Measurements from ENCODE around the gene INKA1. TPM values are rescaled to one million over a fixed set of nuclear protein-coding genes. Genes with fewer than 3 reads are reported as not detected.
A peak's percentile ranks its signal among the peaks of the same experiment; 100 is the strongest.

INKA1 gene
- total RNA-seq, 1 donor from 2014 or later = 11.5 TPM

DNA sequence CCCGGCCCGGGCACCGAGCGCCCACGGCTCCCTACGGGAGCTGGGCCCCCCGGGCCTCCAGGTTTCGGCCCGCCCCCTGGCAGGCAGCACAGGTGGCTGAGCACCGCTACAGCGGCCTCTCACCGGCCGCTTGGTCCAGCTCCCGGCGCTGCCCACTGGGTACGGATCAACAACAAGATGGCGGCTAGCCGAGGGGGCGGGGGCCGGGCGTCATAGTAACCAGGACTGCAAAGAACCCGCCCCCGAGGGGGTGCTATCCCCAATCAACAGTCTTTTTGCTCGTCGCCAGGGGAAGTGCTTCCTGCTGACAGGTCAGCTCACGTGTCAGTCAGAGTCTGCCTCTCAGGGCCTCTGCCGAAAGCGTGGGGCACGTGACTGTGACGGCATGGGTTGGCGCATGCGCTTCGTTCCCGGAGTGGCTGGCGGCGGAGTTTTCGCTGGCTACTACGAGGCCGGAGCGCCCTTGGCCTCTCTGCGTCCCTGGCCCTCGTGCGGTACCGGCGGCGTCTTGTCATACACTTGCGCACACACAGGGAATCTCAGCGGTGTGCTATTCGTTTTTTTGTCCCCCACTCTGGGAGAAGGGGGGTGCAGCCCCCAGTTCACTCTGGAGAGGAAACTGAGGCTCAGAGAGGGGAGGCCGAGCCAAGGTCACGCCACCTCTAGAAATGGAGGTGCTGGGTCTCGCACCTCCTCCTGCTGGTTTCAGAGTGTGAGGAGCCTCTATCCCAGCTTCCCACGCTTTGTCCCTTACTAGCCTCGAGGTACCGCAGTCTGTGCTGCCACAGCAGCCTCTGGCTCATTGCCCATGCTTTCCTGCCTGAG lies 16.5 kb upstream of the INKA1 start, which contains the start of gene IP6K1:
Gene IP6K1, minus strand, starts transcription at position 186 of the 825 bp plus-strand sequence. CDS start 38,502 bp downstream, outside the sequence.
- H3K9ac ChIP-seq (ENCODE audit: low read depth in 1 of 3, low read length in 3 of 3) = peak within 1 kb of the TSS; percentile 82 to 93 (median 91)
- peaks cover 15 to 23% (median 18%) of the 10 kb centered on the region in 3 donors for H3K4me1 ChIP-seq (ENCODE audit: control insufficient read depth in 3 of 3, insufficient read depth in 3 of 3, low read length in 3 of 3)
- no peaks in the 10 kb centered on the region for H3K27me3 ChIP-seq (ENCODE audit: control insufficient read depth in 3 of 3, insufficient read depth in 3 of 3, low read length in 3 of 3)

DNA sequence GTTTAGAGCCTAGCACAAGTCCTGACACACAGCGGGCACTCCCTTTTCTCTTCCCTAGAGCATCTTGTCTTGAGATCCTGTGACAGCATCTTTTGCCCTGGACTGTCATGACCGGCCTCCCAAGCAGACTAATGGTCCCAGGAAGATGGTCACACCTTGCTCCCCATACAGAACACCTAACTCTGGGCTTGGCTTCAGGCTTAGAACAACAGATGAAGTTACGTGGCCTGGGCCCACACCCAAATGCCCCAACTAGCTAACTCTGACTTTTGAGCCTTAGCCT lies 15.9 kb upstream of the INKA1 start:
- peaks cover 14 to 21% (median 18%) of the 10 kb centered on the region in 3 donors for H3K4me1 ChIP-seq (ENCODE audit: control insufficient read depth in 3 of 3, insufficient read depth in 3 of 3, low read length in 3 of 3)
- H3K4me3 ChIP-seq (ENCODE audit: low read length in 3 of 3) = peak overlapping the region; percentile 64 to 77 (median 68)

More for the DNA sequence above, 16.5 kb upstream of the INKA1 start, which contains the start of gene IP6K1:
- Histone ChIP-seq H3K9me3 (ENCODE audit: control insufficient read depth in 3 of 3, low read length in 3 of 3) (no peaks in the 10 kb centered on the region), H3K4me3 (ENCODE audit: low read length in 3 of 3) (peak within 1 kb of the TSS; percentile 72 to 92 (median 90)), H3K27ac (ENCODE audit: low read depth, low read length) (peak within 1 kb of the TSS; percentile 89), H3K36me3 (ENCODE audit: control insufficient read depth in 3 of 3, insufficient read depth in 3 of 3, low read length in 3 of 3) (peaks cover 0 to 6% (median 3%) of the 10 kb centered on the region in 3 donors)

GRCh38 chr3:49787536-49787935 lies 15.5 kb upstream of the INKA1 start:
- peaks cover 0 to 2% (median under 1%) of the 10 kb centered on the region in 3 donors for H3K36me3 ChIP-seq (ENCODE audit: control insufficient read depth in 3 of 3, insufficient read depth in 3 of 3, low read length in 3 of 3)
- peaks cover 14 to 21% (median 18%) of the 10 kb centered on the region in 3 donors for H3K4me1 ChIP-seq (ENCODE audit: control insufficient read depth in 3 of 3, insufficient read depth in 3 of 3, low read length in 3 of 3)
- no peak overlapping the region for H3K9ac ChIP-seq (ENCODE audit: low read depth in 1 of 3, low read length in 3 of 3)
- no peaks in the 10 kb centered on the region for H3K27me3 ChIP-seq (ENCODE audit: control insufficient read depth in 3 of 3, insufficient read depth in 3 of 3, low read length in 3 of 3)
- no peaks in the 10 kb centered on the region for H3K9me3 ChIP-seq (ENCODE audit: control insufficient read depth in 3 of 3, low read length in 3 of 3)
- no peak overlapping the region for H3K4me3 ChIP-seq (ENCODE audit: low read length in 3 of 3)
- H3K27ac ChIP-seq (ENCODE audit: low read depth, low read length) = peak overlapping the region; percentile 89

More for the DNA sequence above, 15.9 kb upstream of the INKA1 start:
- Histone ChIP-seq H3K27me3 (ENCODE audit: control insufficient read depth in 3 of 3, insufficient read depth in 3 of 3, low read length in 3 of 3) (no peaks in the 10 kb centered on the region), H3K9me3 (ENCODE audit: control insufficient read depth in 3 of 3, low read length in 3 of 3) (no peaks in the 10 kb centered on the region), H3K36me3 (ENCODE audit: control insufficient read depth in 3 of 3, insufficient read depth in 3 of 3, low read length in 3 of 3) (peaks cover 0 to 4% (median 2%) of the 10 kb centered on the region in 3 donors), H3K27ac (ENCODE audit: low read depth, low read length) (peak overlapping the region; percentile 89), H3K9ac (ENCODE audit: low read depth in 1 of 3, low read length in 3 of 3) (peak overlapping the region; percentile 76 to 93 (median 82))

DNA sequence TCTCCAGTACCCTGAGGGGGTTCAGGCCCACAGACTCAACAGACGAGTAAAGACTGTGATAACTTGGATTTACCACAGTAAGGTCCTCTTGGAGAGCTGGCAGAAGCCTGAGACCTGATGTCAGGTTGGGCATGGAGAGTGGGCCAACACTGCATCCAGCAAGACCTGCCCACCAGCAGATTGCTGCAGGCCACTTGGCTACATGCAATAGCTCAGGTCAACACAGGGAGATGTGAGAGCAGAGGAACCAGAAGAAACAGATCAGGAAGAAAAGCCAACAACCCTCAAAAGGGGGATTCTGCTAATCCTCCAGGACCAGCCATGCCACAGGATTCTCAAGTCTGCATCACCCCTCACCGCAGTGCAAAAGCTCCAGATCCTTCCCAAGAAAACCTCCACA lies 15.0 kb upstream of the INKA1 start:
- H3K9me3 ChIP-seq (ENCODE audit: control insufficient read depth in 3 of 3, low read length in 3 of 3) = no peaks in the 10 kb centered on the region
- H3K27ac ChIP-seq (ENCODE audit: low read depth, low read length) = no peak overlapping the region
- peaks cover 0 to 2% (median 0%) of the 10 kb centered on the region in 3 donors for H3K36me3 ChIP-seq (ENCODE audit: control insufficient read depth in 3 of 3, insufficient read depth in 3 of 3, low read length in 3 of 3)
- H3K4me1 ChIP-seq (ENCODE audit: control insufficient read depth in 3 of 3, insufficient read depth in 3 of 3, low read length in 3 of 3) = peaks cover 14 to 21% (median 18%) of the 10 kb centered on the region in 3 donors
- no peak overlapping the region for H3K4me3 ChIP-seq (ENCODE audit: low read length in 3 of 3)
- no peaks in the 10 kb centered on the region for H3K27me3 ChIP-seq (ENCODE audit: control insufficient read depth in 3 of 3, insufficient read depth in 3 of 3, low read length in 3 of 3)
- H3K9ac ChIP-seq (ENCODE audit: low read depth in 1 of 3, low read length in 3 of 3) = no peak overlapping the region

- Histone ChIP-seq H3K9me3 (ENCODE audit: control insufficient read depth in 3 of 3, low read length in 3 of 3) (no peaks in the 10 kb centered on the region), H3K9ac (ENCODE audit: low read depth in 1 of 3, low read length in 3 of 3) (no peak overlapping the region), H3K27me3 (ENCODE audit: control insufficient read depth in 3 of 3, insufficient read depth in 3 of 3, low read length in 3 of 3) (no peaks in the 10 kb centered on the region), H3K36me3 (ENCODE audit: control insufficient read depth in 3 of 3, insufficient read depth in 3 of 3, low read length in 3 of 3) (peaks cover 0 to under 1% (median 0%) of the 10 kb centered on the region in 3 donors), H3K4me3 (ENCODE audit: low read length in 3 of 3) (no peak overlapping the region), H3K27ac (ENCODE audit: low read depth, low read length) (no peak overlapping the region), H3K4me1 (ENCODE audit: control insufficient read depth in 3 of 3, insufficient read depth in 3 of 3, low read length in 3 of 3) (peaks cover 6 to 9% (median 8%) of the 10 kb centered on the region in 3 donors)
These were observed 12.2 kb upstream of the INKA1 start for GRCh38 chr3:49790626-49791411.

- peaks cover 6 to 9% (median 8%) of the 10 kb centered on the region in 3 donors for H3K4me1 ChIP-seq (ENCODE audit: control insufficient read depth in 3 of 3, insufficient read depth in 3 of 3, low read length in 3 of 3)
- no peak overlapping the region for H3K4me3 ChIP-seq (ENCODE audit: low read length in 3 of 3)
- no peak overlapping the region for H3K27ac ChIP-seq (ENCODE audit: low read depth, low read length)
- no peaks in the 10 kb centered on the region for H3K9me3 ChIP-seq (ENCODE audit: control insufficient read depth in 3 of 3, low read length in 3 of 3)
- no peaks in the 10 kb centered on the region for H3K36me3 ChIP-seq (ENCODE audit: control insufficient read depth in 3 of 3, insufficient read depth in 3 of 3, low read length in 3 of 3)
- no peak overlapping the region for H3K9ac ChIP-seq (ENCODE audit: low read depth in 1 of 3, low read length in 3 of 3)
- H3K27me3 ChIP-seq (ENCODE audit: control insufficient read depth in 3 of 3, insufficient read depth in 3 of 3, low read length in 3 of 3) = no peaks in the 10 kb centered on the region
These were observed 11.5 kb upstream of the INKA1 start for GRCh38 chr3:49791571-49791970.

GRCh38 chr3:49792371-49793150 lies 10.5 kb upstream of the INKA1 start:
- Histone ChIP-seq H3K9ac (ENCODE audit: low read depth in 1 of 3, low read length in 3 of 3) (no peak overlapping the region), H3K4me3 (ENCODE audit: low read length in 3 of 3) (no peak overlapping the region), H3K27me3 (ENCODE audit: control insufficient read depth in 3 of 3, insufficient read depth in 3 of 3, low read length in 3 of 3) (no peaks in the 10 kb centered on the region), H3K27ac (ENCODE audit: low read depth, low read length) (no peak overlapping the region), H3K4me1 (ENCODE audit: control insufficient read depth in 3 of 3, insufficient read depth in 3 of 3, low read length in 3 of 3) (no peaks in the 10 kb centered on the region), H3K9me3 (ENCODE audit: control insufficient read depth in 3 of 3, low read length in 3 of 3) (no peaks in the 10 kb centered on the region), H3K36me3 (ENCODE audit: control insufficient read depth in 3 of 3, insufficient read depth in 3 of 3, low read length in 3 of 3) (no peaks in the 10 kb centered on the region)

- Histone ChIP-seq H3K9me3 (ENCODE audit: control insufficient read depth in 3 of 3, low read length in 3 of 3) (no peaks in the 10 kb centered on the region), H3K36me3 (ENCODE audit: control insufficient read depth in 3 of 3, insufficient read depth in 3 of 3, low read length in 3 of 3) (no peaks in the 10 kb centered on the region), H3K4me3 (ENCODE audit: low read length in 3 of 3) (no peak overlapping the region), H3K9ac (ENCODE audit: low read depth in 1 of 3, low read length in 3 of 3) (no peak overlapping the region), H3K27me3 (ENCODE audit: control insufficient read depth in 3 of 3, insufficient read depth in 3 of 3, low read length in 3 of 3) (no peaks in the 10 kb centered on the region), H3K27ac (ENCODE audit: low read depth, low read length) (no peak overlapping the region), H3K4me1 (ENCODE audit: control insufficient read depth in 3 of 3, insufficient read depth in 3 of 3, low read length in 3 of 3) (no peaks in the 10 kb centered on the region)
These were observed 9.5 kb upstream of the INKA1 start for GRCh38 chr3:49793486-49794085.

DNA sequence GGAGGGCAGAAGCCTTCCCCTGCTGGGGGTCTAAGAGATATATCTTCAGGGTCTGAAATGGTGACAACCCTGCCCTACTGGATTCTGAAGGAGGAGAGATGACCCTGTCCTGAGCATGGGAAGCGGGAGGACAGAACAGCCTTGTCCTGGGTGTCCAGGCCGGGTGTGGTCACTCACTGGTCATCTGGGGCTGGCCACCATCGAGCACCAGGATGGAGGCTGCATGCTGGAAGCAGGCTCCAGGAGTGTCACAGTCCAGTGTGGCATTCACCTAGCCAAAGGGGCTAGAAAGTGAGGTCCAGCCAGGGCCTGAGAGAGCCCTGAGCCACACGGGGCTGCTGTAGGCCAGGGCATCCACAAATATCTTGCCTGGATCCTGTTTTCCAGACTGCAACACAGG lies 8.6 kb upstream of the INKA1 start:
- Histone ChIP-seq H3K27ac (ENCODE audit: low read depth, low read length) (no peak overlapping the region), H3K4me3 (ENCODE audit: low read length in 3 of 3) (no peak overlapping the region), H3K4me1 (ENCODE audit: control insufficient read depth in 3 of 3, insufficient read depth in 3 of 3, low read length in 3 of 3) (no peaks in the 10 kb centered on the region), H3K27me3 (ENCODE audit: control insufficient read depth in 3 of 3, insufficient read depth in 3 of 3, low read length in 3 of 3) (no peaks in the 10 kb centered on the region), H3K9me3 (ENCODE audit: control insufficient read depth in 3 of 3, low read length in 3 of 3) (no peaks in the 10 kb centered on the region), H3K9ac (ENCODE audit: low read depth in 1 of 3, low read length in 3 of 3) (no peak overlapping the region), H3K36me3 (ENCODE audit: control insufficient read depth in 3 of 3, insufficient read depth in 3 of 3, low read length in 3 of 3) (no peaks in the 10 kb centered on the region)

Data from skeletal muscle tissue (tissue), 4 donors.